IMR-90 (cell line): ENCODE measurements around the gene SEPTIN10. TPM values are rescaled to one million over a fixed set of nuclear protein-coding genes. Genes with fewer than 3 reads are reported as not detected.

Experiments used
- ATAC-seq: fragments of 200-7000 bp; cut with Tn5 transposase; 2 replicates; pipeline ENCODE4 v1.9.1; 2020; ENCODE audit warnings: low read depth, mild to moderate bottlenecking, moderate library complexity
- BruUV-seq: library from RNA; stranded (reverse); fragments of 400-500 nt; replicated peaks from 2 replicates; lab custom pipeline; 2021; lab: Mats Ljungman, UMichigan
- CTCF ChIA-PET: fragments of 300-600 bp; formaldehyde crosslinking; extraction: SDS; loops from one replicate; lab custom pipeline; 2021; ENCODE audit warnings: antibody characterized with exemption; lab: Yijun Ruan, JAX
- POLR2A ChIA-PET: fragments of 300-600 bp; sonication (Branson Sonifier 250); formaldehyde crosslinking; loops from one replicate; lab custom pipeline; 2022; ENCODE audit warnings: antibody characterized with exemption; ENCODE audit not compliant: unreplicated experiment; lab: Charles Lee
- DNase-seq: peaks from one replicate; pipeline ENCODE4 v3.0.0; 2013
- H2AFZ ChIP-seq: replicated peaks from 2 replicates; pipeline ENCODE3; 2013; ENCODE audit warnings: low read length, mild to moderate bottlenecking; ENCODE audit not compliant: poor library complexity
- H2AK5ac ChIP-seq: 2 replicates; pipeline ENCODE4 v1.6.1; 2013; ENCODE audit warnings: low read depth, low read length, inconsistent platforms
- H2AK9ac ChIP-seq: replicated peaks from 2 replicates; pipeline ENCODE3; 2013; ENCODE audit warnings: mild to moderate bottlenecking, low read depth, low read length, moderate library complexity; ENCODE audit not compliant: poor library complexity
- H2BK120ac ChIP-seq: 2 replicates; pipeline ENCODE4 v1.6.1; 2013; ENCODE audit warnings: low read depth, low read length, inconsistent platforms
- H2BK15ac ChIP-seq: 3 replicates; pipeline ENCODE4 v1.6.1; 2013; ENCODE audit warnings: low read depth, low read length, inconsistent platforms
- H2BK20ac ChIP-seq: 2 replicates; pipeline ENCODE4 v1.6.1; 2013; ENCODE audit warnings: low read depth, mild to moderate bottlenecking, inconsistent platforms, low read length, moderate library complexity
- H2BK5ac ChIP-seq: 2 replicates; pipeline ENCODE4 v1.6.1; 2013; ENCODE audit warnings: mild to moderate bottlenecking, low read depth, low read length, inconsistent platforms; ENCODE audit not compliant: poor library complexity, severe bottlenecking
- H3K14ac ChIP-seq: replicated peaks from 2 replicates; pipeline ENCODE4 v1.6.1; 2013; ENCODE audit warnings: low read depth, low read length, inconsistent platforms
- H3K18ac ChIP-seq: 2 replicates; pipeline ENCODE4 v1.6.1; 2013; ENCODE audit warnings: low read depth, low read length, control low read depth
- H3K23ac ChIP-seq: 2 replicates; pipeline ENCODE4 v1.6.1; 2013; ENCODE audit warnings: low read depth, low read length, inconsistent platforms
- H3K27ac ChIP-seq: 2 replicates; pipeline ENCODE4 v1.5.1; 2013; ENCODE audit warnings: mild to moderate bottlenecking, control low read depth, low read length; ENCODE audit not compliant: insufficient read depth
- H3K27me3 ChIP-seq: 2 replicates; pipeline ENCODE4 v1.6.1; 2013; ENCODE audit warnings: low read length; ENCODE audit not compliant: control insufficient read depth, insufficient read depth
- H3K36me3 ChIP-seq: 2 replicates; pipeline ENCODE4 v1.6.1; 2013; ENCODE audit warnings: low read length, mixed read lengths; ENCODE audit not compliant: control insufficient read depth, insufficient read depth
- H3K4ac ChIP-seq: 2 replicates; pipeline ENCODE4 v1.6.1; 2013; ENCODE audit warnings: low read depth, low read length, inconsistent platforms
- H3K4me1 ChIP-seq: 2 replicates; pipeline ENCODE4 v1.6.1; 2013; ENCODE audit warnings: low read length, mixed read lengths; ENCODE audit not compliant: control insufficient read depth, insufficient read depth
- H3K4me2 ChIP-seq: 2 replicates; pipeline ENCODE4 v1.6.1; 2013; ENCODE audit warnings: low read depth, mild to moderate bottlenecking, control low read depth, low read length, moderate library complexity
- H3K4me3 ChIP-seq: 2 replicates; pipeline ENCODE4 v1.5.1; 2013; ENCODE audit warnings: low read depth, mild to moderate bottlenecking, control low read depth, low read length, moderate library complexity; ENCODE audit not compliant: insufficient read depth
- H3K56ac ChIP-seq: 2 replicates; pipeline ENCODE4 v1.6.1; 2013; ENCODE audit warnings: low read length, inconsistent platforms; ENCODE audit not compliant: insufficient read depth; ENCODE audit errors: extremely low read depth
- H3K79me1 ChIP-seq, 2 experiments: 2 replicates each; pipeline ENCODE4 v1.6.1; 2013; ENCODE audit warnings: low read length in 2 of 2, inconsistent platforms in 1 of 2, low read depth in 1 of 2
- H3K9ac ChIP-seq: 2 replicates; pipeline ENCODE4 v1.6.1; 2013; ENCODE audit warnings: low read depth, low read length, control low read depth
- H3K9me1 ChIP-seq: 2 replicates; pipeline ENCODE4 v1.6.1; 2013; ENCODE audit warnings: low read length, inconsistent platforms; ENCODE audit not compliant: insufficient read depth
- H3K9me3 ChIP-seq: 2 replicates; pipeline ENCODE4 v1.6.1; 2013; ENCODE audit warnings: low read length; ENCODE audit not compliant: control insufficient read depth, insufficient read depth
- H4K20me1 ChIP-seq: 2 replicates; pipeline ENCODE4 v1.6.1; 2013; ENCODE audit warnings: low read length, inconsistent platforms; ENCODE audit not compliant: insufficient read depth
- H4K5ac ChIP-seq: 2 replicates; pipeline ENCODE4 v1.6.1; 2013; ENCODE audit warnings: mild to moderate bottlenecking, low read depth, low read length, control low read depth
- H4K8ac ChIP-seq, 2 experiments: 2 replicates each; pipeline ENCODE4 v1.6.1; 2013; ENCODE audit warnings: low read depth in 2 of 2, low read length in 2 of 2, control low read depth in 1 of 2, inconsistent platforms in 1 of 2
- H4K91ac ChIP-seq: 2 replicates; pipeline ENCODE4 v1.6.1; 2013; ENCODE audit warnings: low read depth, low read length, inconsistent platforms; ENCODE audit not compliant: insufficient read depth
- BHLHE40 ChIP-seq: fragments of 150-350 bp; IDR thresholded peaks from 2 replicates; pipeline ENCODE4 v1.6.1; 2016; ENCODE audit warnings: mild to moderate bottlenecking, low read depth, low read length
- CEBPB ChIP-seq: IDR thresholded peaks from 2 replicates; pipeline ENCODE4 v1.6.1; 2012; ENCODE audit warnings: low read depth, low read length, improper control_type of control experiment
- WGBS, 2 experiments: methylation state at CpG; one replicate each; pipeline versions ENCODE4 v1.1.5 to v1.1.7; 2013; ENCODE audit warnings: missing lambda C conversion rate in 2 of 2; ENCODE audit not compliant: insufficient read length in 1 of 2; ENCODE audit errors: extremely low coverage in 2 of 2; 5-methylcytosine and 5-hydroxymethylcytosine counted together
- dilution Hi-C: fragments of 300-500 bp; cut with HindIII; formaldehyde crosslinking; loops from one replicate; pipeline ENCODE4 v1.14.3; 2018; ENCODE audit warnings: low sequenced_read_pairs; ENCODE audit not compliant: unreplicated experiment
- in situ Hi-C: fragments of 300-500 bp; cut with MboI; formaldehyde crosslinking; loops from 3 replicates; pipeline ENCODE4 v1.14.3; 2019; ENCODE audit warnings: low sequenced_read_pairs, inconsistent platforms, mixed read lengths
- intact Hi-C: fragments of 100-400 bp; cut with micrococcal nuclease; formaldehyde crosslinking; loops from 2 replicates; pipeline ENCODE4 v1.10.0; 2022
- polyA plus RNA-seq, 3 experiments: library from polyadenylated mRNA; depleted of rRNA; stranded (reverse); fragments of >200 nt; gene quantifications; 2 replicates each; pipeline ENCODE4 v1.2.3, GENCODE V29; 2012; ENCODE audit warnings: low replicate concordance in 1 of 3
- total RNA-seq: library from RNA; depleted of rRNA; stranded (reverse); fragments of >200 nt; gene quantifications from 2 replicates; pipeline ENCODE4 v1.2.3, GENCODE V29; 2012

Gene SEPTIN10
- total and polyA plus RNA-seq, 2 of the 4 experiments (the other 2 are of a cell fraction) = 55.4 to 82.6 TPM

- peak overlapping the region; percentile 11 for H3K9ac ChIP-seq
- H3K27me3 ChIP-seq = no peaks in the 10 kb centered on the region
- peak overlapping the region; percentile 39; the same call in 1 of the 2 replicates for H4K91ac ChIP-seq
- peak overlapping the region; percentile 59 for H3K4ac ChIP-seq
- peaks cover 14% of the 10 kb centered on the region; the same call in 1 of the 2 replicates for H4K20me1 ChIP-seq
- peak overlapping the region; percentile 63; the same call in 1 of the 2 replicates for H3K18ac ChIP-seq
- intact Hi-C loops = loop anchor here (5.0 kb wide), 1 partner anchor 47 kb away; no protein-coding TSS in a partner anchor
- H3K79me1 ChIP-seq = peaks cover 8 to 48% of the 10 kb centered on the region in 2 experiments; a peak in 3 of 4 replicates
- H3K9me3 ChIP-seq = no peaks in the 10 kb centered on the region
- H3K4me2 ChIP-seq = peak overlapping the region; percentile 47
- H2AK5ac ChIP-seq = 0 out of 2 replicates have a peak overlapping the region, but pooled peaks have one; percentile 6
- in situ Hi-C loops = loop anchor here (5.0 kb wide), 1 partner anchor 37 kb away; no protein-coding TSS in a partner anchor
- H2BK20ac ChIP-seq = peak overlapping the region; percentile 44; the same call in 1 of the 2 replicates
- peak overlapping the region; percentile 57 for H3K23ac ChIP-seq
- H3K36me3 ChIP-seq = no peaks in the 10 kb centered on the region
- peak overlapping the region; percentile 21 for H2AK9ac ChIP-seq
- DNase-seq (peak; percentile 69), ATAC-seq (no peak)
- no TSS peak for BruUV-seq
- H4K8ac ChIP-seq = peak overlapping the region; percentile 5 to 46; a peak in 3 of 4 replicates
- CTCF ChIA-PET = interaction anchor here (0.6 to 0.9 kb wide), 2 partner anchors 64 to 274 kb away, joined by 3 to 6 read pairs; no protein-coding TSS in a partner anchor
- H3K27ac ChIP-seq = peak overlapping the region; percentile 47
- H2AFZ ChIP-seq = no peak overlapping the region
- peaks cover 17% of the 10 kb centered on the region for H3K4me1 ChIP-seq
- H3K4me3 ChIP-seq = peak overlapping the region; percentile 5; the same call in 1 of the 2 replicates
- peak overlapping the region; percentile 53; the same call in 1 of the 2 replicates for H3K14ac ChIP-seq
- H2BK15ac ChIP-seq = 0 out of 3 replicates have a peak overlapping the region, but pooled peaks have one; percentile 37
- H2BK5ac ChIP-seq = peak overlapping the region; percentile 92
- TF ChIP-seq CEBPB (peak; percentile 82), BHLHE40 (no peak)
- H4K5ac ChIP-seq = peak overlapping the region; percentile 6; the same call in 1 of the 2 replicates
- dilution Hi-C loops = no loop called here
- POLR2A ChIA-PET = no interaction called here
- H3K9me1 ChIP-seq = peaks cover 6% of the 10 kb centered on the region; the same call in 1 of the 2 replicates
- peak overlapping the region; percentile 40 for H3K56ac ChIP-seq
- WGBS, 2 experiments = no CpG with 5 or more reads among the region's 8 CpGs
- H2BK120ac ChIP-seq = peak overlapping the region; percentile 66; the same call in 1 of the 2 replicates
These were observed 4.3 kb downstream of the SEPTIN10 start for GRCh38 chr2:109609352-109610024.
